Omental fat pad (tissue), 4 donors: ENCODE data around the gene TTLL5. TPM values are rescaled to one million over a fixed set of nuclear protein-coding genes. Genes with fewer than 3 reads are reported as not detected.

ENCODE experiments used
- ATAC-seq: fragments of 150-250 bp; one replicate; pipeline ENCODE4 v1.9.1; 2016; ENCODE audit warnings: mild to moderate bottlenecking, moderate library complexity; ENCODE audit not compliant: low FRiP score
- DNase-seq: peaks from one replicate; pipeline ENCODE4 v3.0.0-alpha.2; 2019; ENCODE audit warnings: low spot score
- total RNA-seq, 4 donors: library from RNA; depleted of rRNA; stranded (reverse); fragments of >200 nt; gene quantifications; one replicate each; pipeline ENCODE4 v1.1.0, GENCODE V29; 2016
- TF ChIP-seq, protein P1 (sequence below), 3 donors: fragments of 450-650 bp; IDR thresholded peaks; one replicate each; pipeline ENCODE4 v1.5.1; 2016 to 2017; ENCODE audit warnings: antibody characterized with exemption in 3 of 3, mild to moderate bottlenecking in 3 of 3, moderate library complexity in 2 of 3

Gene TTLL5
- total RNA-seq, 4 donors from 2014 or later = 17.3 to 28.2 (median 22.2) TPM

DNA sequence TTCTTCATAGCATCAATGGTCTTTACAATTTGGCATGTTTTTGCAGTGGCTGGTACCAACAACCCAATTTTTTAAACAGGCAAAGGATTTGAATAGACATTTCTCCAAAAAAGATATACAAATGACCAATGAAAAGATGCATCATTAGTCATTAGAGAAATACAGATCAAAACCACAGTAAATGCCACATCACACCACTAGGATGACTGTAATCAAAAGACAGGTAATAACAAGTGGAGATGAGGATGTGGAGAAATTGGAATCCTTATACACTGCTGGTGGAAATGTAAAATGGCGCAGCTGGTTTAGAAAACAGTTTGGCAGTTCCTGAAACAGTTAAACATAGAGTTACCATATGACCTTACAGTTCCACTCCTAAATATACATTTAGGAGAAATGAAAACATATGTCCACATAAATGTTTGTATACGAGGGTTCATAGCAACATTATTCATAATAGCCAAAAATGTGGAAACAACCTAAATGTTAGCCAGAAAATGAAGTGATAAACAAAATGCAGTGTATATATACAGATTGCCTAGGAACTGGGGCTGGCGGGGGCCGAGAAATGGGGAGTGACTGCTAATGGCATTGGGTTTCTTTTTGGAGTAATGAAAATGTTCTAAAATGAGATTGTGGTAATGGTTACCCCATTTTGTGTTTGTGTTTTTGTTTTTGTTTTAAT, 265.5 kb downstream of the TTLL5 start:
- no peak for DNase-seq
- ATAC-seq = no peak
- TF ChIP-seq, protein P1, sequence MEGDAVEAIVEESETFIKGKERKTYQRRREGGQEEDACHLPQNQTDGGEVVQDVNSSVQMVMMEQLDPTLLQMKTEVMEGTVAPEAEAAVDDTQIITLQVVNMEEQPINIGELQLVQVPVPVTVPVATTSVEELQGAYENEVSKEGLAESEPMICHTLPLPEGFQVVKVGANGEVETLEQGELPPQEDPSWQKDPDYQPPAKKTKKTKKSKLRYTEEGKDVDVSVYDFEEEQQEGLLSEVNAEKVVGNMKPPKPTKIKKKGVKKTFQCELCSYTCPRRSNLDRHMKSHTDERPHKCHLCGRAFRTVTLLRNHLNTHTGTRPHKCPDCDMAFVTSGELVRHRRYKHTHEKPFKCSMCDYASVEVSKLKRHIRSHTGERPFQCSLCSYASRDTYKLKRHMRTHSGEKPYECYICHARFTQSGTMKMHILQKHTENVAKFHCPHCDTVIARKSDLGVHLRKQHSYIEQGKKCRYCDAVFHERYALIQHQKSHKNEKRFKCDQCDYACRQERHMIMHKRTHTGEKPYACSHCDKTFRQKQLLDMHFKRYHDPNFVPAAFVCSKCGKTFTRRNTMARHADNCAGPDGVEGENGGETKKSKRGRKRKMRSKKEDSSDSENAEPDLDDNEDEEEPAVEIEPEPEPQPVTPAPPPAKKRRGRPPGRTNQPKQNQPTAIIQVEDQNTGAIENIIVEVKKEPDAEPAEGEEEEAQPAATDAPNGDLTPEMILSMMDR (IDR thresholded peaks at IDR 0.05) = no peak

DNA sequence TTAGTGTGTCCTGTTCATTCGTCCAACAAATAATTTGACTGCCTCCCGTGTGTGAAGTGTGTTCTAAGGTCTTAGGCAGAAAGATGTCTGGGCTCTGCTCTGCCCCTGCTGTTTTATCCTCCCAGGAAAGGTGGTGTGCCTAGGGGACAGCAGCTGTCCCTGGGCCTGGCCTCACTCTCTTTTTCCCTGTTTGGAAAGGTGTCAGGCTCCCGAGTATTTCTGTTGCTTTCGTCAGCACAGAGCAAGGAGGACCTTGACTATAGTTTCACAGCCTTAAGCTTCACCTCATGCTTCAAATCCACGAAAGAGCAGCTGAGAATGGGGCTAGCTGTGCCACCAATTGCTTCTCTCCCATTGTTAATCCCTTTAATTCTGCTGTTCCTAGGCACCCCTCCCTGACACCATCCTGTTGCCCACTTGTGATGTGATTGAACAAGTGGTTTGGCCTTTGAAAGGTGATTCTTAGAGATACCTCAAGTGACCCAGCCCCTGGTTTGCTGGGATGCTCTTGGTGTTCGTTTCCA, 266.6 kb downstream of the TTLL5 start:
- TF ChIP-seq, protein P1 (IDR thresholded peaks at IDR 0.05) = no peak
- ATAC-seq = no peak
- no peak for DNase-seq

DNA sequence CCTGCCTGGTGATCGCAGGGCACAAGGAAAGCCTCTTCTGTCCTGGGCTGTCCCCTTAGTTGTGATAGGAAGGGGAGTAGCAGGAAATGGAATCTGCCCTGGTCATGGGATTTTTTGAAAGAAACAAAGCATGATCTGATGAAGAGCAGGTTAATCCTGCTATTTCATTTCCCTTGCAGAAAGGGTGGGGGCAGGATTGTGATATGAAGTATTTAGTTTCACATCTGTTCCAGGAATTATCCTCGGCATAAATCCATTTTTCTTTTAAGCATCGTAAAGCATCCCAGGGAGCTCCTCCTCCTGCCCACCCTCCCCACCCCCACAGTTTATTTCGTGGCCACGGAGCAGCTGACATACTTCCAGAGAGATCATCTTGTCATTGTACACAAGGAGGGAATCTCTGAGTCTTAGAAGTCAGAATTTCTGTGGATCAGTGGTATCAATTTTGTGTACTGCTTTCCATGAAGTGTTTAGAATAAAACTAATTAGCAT, 267.7 kb downstream of the TTLL5 start:
- ATAC-seq (no peak), DNase-seq (no peak)
- TF ChIP-seq, protein P1 (IDR thresholded peaks at IDR 0.05) = no peak

DNA sequence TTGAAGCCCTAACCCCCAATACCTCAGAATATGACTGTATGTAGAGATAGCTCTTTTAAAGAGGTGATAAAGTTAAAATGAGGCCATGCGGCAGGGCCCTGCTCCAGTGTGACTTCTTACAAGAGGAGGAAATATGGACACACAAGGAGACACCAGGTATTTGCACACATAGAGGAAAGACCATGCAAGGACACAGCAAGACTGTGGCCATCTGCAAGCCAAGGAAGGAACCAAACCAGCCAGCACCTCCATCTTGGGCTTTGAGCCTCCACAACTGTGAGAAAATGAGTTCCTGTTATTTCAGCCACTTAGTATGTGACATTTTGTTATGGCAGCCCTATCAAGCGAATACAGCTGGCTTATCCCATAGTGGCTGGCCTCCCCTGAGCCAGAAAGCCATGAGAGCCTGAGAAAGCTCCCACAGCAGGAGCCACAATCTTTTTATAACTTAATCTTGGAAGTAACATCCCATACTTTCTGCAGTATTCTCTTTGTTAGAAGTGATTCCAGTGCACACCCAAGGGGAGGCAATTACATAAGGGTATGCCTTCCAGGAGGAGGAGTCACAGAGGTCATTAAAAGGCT, 272.8 kb downstream of the TTLL5 start:
- ATAC-seq (no peak), DNase-seq (no peak)
- TF ChIP-seq, protein P1 (IDR thresholded peaks at IDR 0.05) = no peak

DNA sequence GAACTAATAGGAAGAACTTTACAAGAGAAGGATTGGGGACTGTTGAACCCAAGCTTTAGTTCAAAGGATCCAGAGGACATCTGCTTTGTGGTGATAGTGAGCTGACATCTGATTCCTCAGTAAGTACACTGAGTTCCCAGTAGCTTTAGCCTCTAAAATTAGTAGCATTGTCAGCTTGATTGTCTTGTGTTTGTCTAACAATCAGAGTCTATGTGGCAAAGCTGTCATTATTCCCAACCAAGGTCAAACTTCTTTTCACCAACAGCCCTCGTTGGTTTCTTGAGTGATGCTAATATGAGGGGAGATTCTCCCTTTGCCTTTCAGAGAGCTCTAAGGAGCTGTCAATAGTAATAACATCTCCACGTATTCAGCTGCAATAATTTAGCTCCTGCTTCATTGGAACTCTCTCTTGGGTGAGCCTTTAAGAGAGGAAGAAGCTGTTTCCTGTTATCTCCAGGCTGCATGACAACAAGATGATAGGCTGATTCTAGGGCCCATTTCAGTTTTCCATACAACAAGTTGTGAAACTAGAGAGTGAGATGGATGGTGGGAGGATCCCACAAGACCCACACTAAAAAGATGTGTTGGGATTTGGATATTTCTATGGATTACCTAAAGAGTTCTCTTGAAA, 274.1 kb downstream of the TTLL5 start:
- TF ChIP-seq, protein P1 (IDR thresholded peaks at IDR 0.05) = no peak
- DNase-seq (no peak), ATAC-seq (no peak)

DNA sequence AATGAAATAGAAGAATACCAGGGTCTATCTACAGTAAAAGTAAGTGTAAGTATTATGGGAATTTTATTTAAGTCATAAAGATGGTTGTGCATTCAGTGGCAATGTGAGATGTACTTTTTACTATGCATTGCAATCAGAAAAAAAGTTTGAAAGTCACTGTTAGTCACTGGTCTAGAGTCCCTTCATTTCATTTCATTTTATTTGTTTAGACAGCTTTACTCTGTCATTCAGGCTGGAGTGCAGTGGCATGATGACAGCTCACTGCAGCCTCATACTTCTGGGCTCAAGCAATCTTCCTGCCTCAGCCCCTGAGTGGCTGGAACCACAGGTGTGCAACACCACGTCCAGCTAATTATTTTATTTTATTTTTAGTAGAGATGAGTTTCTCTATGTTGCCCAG, 278.2 kb downstream of the TTLL5 start:
- ATAC-seq (no peak), DNase-seq (no peak)
- TF ChIP-seq, protein P1 (IDR thresholded peaks at IDR 0.05) = no peak
